Esophagus squamous epithelium (tissue), 4 donors: Measurements from ENCODE around the gene NRG3.

ENCODE experiments used
- CTCF ChIP-seq, 6 experiments: fragments of 450-650 bp in 4 of 6; fragments of 200-600 bp in 2 of 6; sonication (generic) in 2 of 6; IDR thresholded peaks; one replicate each; pipeline ENCODE4 v1.5.1; 2016 to 2019; ENCODE audit warnings: antibody characterized with exemption in 6 of 6, mild to moderate bottlenecking in 4 of 6, moderate library complexity in 4 of 6
- POLR2A ChIP-seq, 4 donors: fragments of 450-650 bp; IDR thresholded peaks; one replicate each; pipeline ENCODE4 v1.6.1; 2017; ENCODE audit warnings: antibody characterized with exemption in 4 of 4, mild to moderate bottlenecking in 4 of 4, moderate library complexity in 3 of 4

GRCh38 chr10:82124713-82125112 is 249.7 kb downstream of the NRG3 start:
- TF ChIP-seq CTCF (IDR thresholded peaks at IDR 0.05) (no peak), POLR2A (IDR thresholded peaks at IDR 0.05) (no peak)
